Lower lobe of right lung (tissue), 2 donors: Measurements from ENCODE around the gene TMEM138. TPM values are rescaled to one million over a fixed set of nuclear protein-coding genes. Genes with fewer than 3 reads are reported as not detected.
A peak's percentile ranks its signal among the peaks of the same experiment; 100 is the strongest.

Experiments used
- ATAC-seq, 2 donors: fragments of 200-7000 bp; cut with Tn5 transposase; one replicate each; pipeline ENCODE4 v1.9.1; 2020 to 2022; ENCODE audit warnings: mild to moderate bottlenecking in 2 of 2, moderate library complexity in 2 of 2
- DNase-seq: peaks from one replicate; pipeline ENCODE4 v3.0.0-alpha.2; 2020
- H3K27ac ChIP-seq: fragments of 200-600 bp; one replicate; pipeline ENCODE4 v1.8.0; 2022
- H3K27me3 ChIP-seq: fragments of 200-600 bp; one replicate; pipeline ENCODE4 v1.8.0; 2022; ENCODE audit warnings: low read depth
- H3K36me3 ChIP-seq: fragments of 200-600 bp; one replicate; pipeline ENCODE4 v1.8.0; 2022; ENCODE audit warnings: mild to moderate bottlenecking
- H3K4me1 ChIP-seq: fragments of 200-600 bp; one replicate; pipeline ENCODE4 v1.8.0; 2022
- H3K4me3 ChIP-seq: fragments of 200-600 bp; one replicate; pipeline ENCODE4 v1.8.0; 2022; ENCODE audit warnings: mild to moderate bottlenecking
- H3K9me3 ChIP-seq: fragments of 200-600 bp; one replicate; pipeline ENCODE4 v1.8.0; 2022
- CTCF ChIP-seq: fragments of 200-600 bp; IDR thresholded peaks from one replicate; pipeline ENCODE4 v1.8.0; 2022; ENCODE audit warnings: antibody characterized with exemption, mild to moderate bottlenecking
- intact Hi-C: fragments of 100-400 bp; cut with DNase I; formaldehyde crosslinking; loops from one replicate; pipeline ENCODE4 v1.11.0; 2022
- total RNA-seq: library from RNA; stranded (reverse); fragmentation: NEBNext Ultra II Directional; extraction: Animal tissue kit (Norgen Biotek cat#: 25700); gene quantifications from one replicate; pipeline ENCODE4 v1.2.1, GENCODE V29; 2021
- donor health status: DM: no; HTN: yes; CAD: no; lungs with severe emphysema.

TMEM138 gene
- total RNA-seq, 1 donor from 2014 or later: 38.9 TPM

- H3K27me3 ChIP-seq: no peaks in the 10 kb centered on the region
- DNase-seq (no peak), ATAC-seq (no peak)
- no peak overlapping the region for H3K27ac ChIP-seq
- no peak for TF ChIP-seq CTCF
- no peak overlapping the region for H3K4me3 ChIP-seq
- peaks cover 19% of the 10 kb centered on the region for H3K4me1 ChIP-seq
- intact Hi-C loops: no loop called here
- H3K36me3 ChIP-seq: peaks cover 55% of the 10 kb centered on the region
- no peaks in the 10 kb centered on the region for H3K9me3 ChIP-seq
These were observed 8.0 kb upstream of the TMEM138 start for GRCh38 chr11:61354208-61354607.

GRCh38 chr11:61356706-61357105, 5.5 kb upstream of the TMEM138 start:
- Histone ChIP-seq H3K27me3 (no peaks in the 10 kb centered on the region), H3K9me3 (no peaks in the 10 kb centered on the region), H3K27ac (no peak overlapping the region), H3K4me3 (no peak overlapping the region), H3K4me1 (peaks cover 40% of the 10 kb centered on the region), H3K36me3 (peaks cover 33% of the 10 kb centered on the region)
- no peak for TF ChIP-seq CTCF
- DNase-seq: no peak
- no peak for ATAC-seq
- intact Hi-C loops: no loop called here

- intact Hi-C loops: no loop called here
- no peak for DNase-seq
- Histone ChIP-seq H3K36me3 (peaks cover 26% of the 10 kb centered on the region), H3K9me3 (no peaks in the 10 kb centered on the region), H3K27me3 (no peaks in the 10 kb centered on the region), H3K27ac (peak overlapping the region; percentile 2), H3K4me3 (no peak overlapping the region), H3K4me1 (peaks cover 40% of the 10 kb centered on the region)
- TF ChIP-seq CTCF: no peak
- no peak for ATAC-seq
These were observed 4.8 kb upstream of the TMEM138 start for GRCh38 chr11:61357233-61357893.

GRCh38 chr11:61357894-61358239, 4.3 kb upstream of the TMEM138 start:
- Histone ChIP-seq H3K4me1 (peaks cover 43% of the 10 kb centered on the region), H3K4me3 (no peak overlapping the region), H3K9me3 (no peaks in the 10 kb centered on the region), H3K36me3 (peaks cover 21% of the 10 kb centered on the region), H3K27me3 (no peaks in the 10 kb centered on the region), H3K27ac (no peak overlapping the region)
- TF ChIP-seq CTCF: no peak
- DNase-seq: no peak
- ATAC-seq: no peak
- intact Hi-C loops: no loop called here

- intact Hi-C loops: no loop called here
- Histone ChIP-seq H3K4me3 (no peak overlapping the region), H3K4me1 (peaks cover 50% of the 10 kb centered on the region), H3K27ac (no peak overlapping the region), H3K9me3 (no peaks in the 10 kb centered on the region), H3K27me3 (no peaks in the 10 kb centered on the region), H3K36me3 (peaks cover 14% of the 10 kb centered on the region)
- TF ChIP-seq CTCF: no peak
- no peak for ATAC-seq
- no peak for DNase-seq
These were observed 3.6 kb upstream of the TMEM138 start for GRCh38 chr11:61358566-61358965.
